PC-3 (cell line): Measurements from ENCODE around the gene C17orf100.

ENCODE experiments used
- EZH2phosphoT487 ChIP-seq: fragments of 300-600 bp; sonication (generic); IDR thresholded peaks from 2 replicates; pipeline ENCODE4 v1.6.1; 2018; ENCODE audit warnings: mild to moderate bottlenecking, antibody characterized with exemption, low read length, borderline replicate concordance
- TF ChIP-seq, protein P1 (sequence below): fragments of 300-600 bp; sonication (generic); conservative IDR thresholded peaks from 2 replicates; pipeline ENCODE4 v1.5.1; 2017; ENCODE audit warnings: antibody characterized with exemption, low read depth, mild to moderate bottlenecking, low read length

- TF ChIP-seq, protein P1, sequence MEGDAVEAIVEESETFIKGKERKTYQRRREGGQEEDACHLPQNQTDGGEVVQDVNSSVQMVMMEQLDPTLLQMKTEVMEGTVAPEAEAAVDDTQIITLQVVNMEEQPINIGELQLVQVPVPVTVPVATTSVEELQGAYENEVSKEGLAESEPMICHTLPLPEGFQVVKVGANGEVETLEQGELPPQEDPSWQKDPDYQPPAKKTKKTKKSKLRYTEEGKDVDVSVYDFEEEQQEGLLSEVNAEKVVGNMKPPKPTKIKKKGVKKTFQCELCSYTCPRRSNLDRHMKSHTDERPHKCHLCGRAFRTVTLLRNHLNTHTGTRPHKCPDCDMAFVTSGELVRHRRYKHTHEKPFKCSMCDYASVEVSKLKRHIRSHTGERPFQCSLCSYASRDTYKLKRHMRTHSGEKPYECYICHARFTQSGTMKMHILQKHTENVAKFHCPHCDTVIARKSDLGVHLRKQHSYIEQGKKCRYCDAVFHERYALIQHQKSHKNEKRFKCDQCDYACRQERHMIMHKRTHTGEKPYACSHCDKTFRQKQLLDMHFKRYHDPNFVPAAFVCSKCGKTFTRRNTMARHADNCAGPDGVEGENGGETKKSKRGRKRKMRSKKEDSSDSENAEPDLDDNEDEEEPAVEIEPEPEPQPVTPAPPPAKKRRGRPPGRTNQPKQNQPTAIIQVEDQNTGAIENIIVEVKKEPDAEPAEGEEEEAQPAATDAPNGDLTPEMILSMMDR, result no peak
- no peak for TF ChIP-seq EZH2phosphoT487
Observed at GRCh38 chr17:6691546-6691945, 40.0 kb downstream of the C17orf100 start.
